ENCODE measurements around the gene DENND1A. TPM values are rescaled to one million over a fixed set of nuclear protein-coding genes. Genes with fewer than 3 reads are reported as not detected.

DENND1A gene
- total RNA-seq, 1 experiment from 2014 or later, result 23.5 TPM

DNA sequence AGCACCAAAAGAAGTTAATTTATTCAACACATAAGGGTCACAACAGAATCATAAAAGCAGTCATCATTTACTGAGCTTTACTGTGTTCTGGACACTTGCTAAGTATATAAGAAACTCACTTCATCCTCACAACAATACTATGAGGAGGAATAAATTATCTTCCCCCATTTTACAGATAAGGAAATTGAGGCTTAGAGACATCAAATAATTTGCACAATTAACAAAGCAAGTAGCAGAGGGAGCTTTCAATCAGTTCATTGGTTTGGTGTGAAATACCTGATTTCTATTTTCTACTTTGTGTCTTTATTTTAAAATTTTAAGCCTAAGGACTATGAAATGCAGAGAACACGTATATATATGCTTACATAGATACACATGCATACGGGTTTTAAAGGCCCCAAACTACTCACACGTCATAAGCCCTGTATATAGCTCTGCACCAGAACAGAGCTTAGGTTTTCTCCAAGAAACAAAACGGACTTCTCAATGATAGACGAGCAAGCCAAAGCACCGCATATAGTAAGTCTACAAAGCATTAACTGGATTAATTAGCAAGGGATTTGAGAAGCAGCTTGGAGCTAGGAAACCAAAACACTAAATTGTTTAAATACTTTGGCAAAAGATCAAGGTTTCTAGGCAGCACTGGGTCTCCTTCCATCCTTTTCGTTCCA lies 95.6 kb downstream of the DENND1A start:
- CTCF ChIA-PET, result interaction anchor here (0.6 to 3.0 kb wide), 5 partner anchors 9 to 435 kb away, joined by 3 to 19 read pairs (median 4); no protein-coding TSS in a partner anchor
- H3K36me3 Mint-ChIP-seq, result peaks cover 10% of the 10 kb centered on the region
- ATAC-seq, result no peak
- DNase-seq (ENCODE audit: low spot score), result no peak
- H3K27ac Mint-ChIP-seq, result no peak overlapping the region
- H3K9me3 Mint-ChIP-seq, result peaks cover 24% of the 10 kb centered on the region
- peaks cover 49% of the 10 kb centered on the region for H3K4me1 Mint-ChIP-seq
- POLR2A ChIA-PET, result interaction anchor here (1.1 to 2.1 kb wide), 2 partner anchors 10 to 15 kb away, joined by 4 to 6 read pairs; no protein-coding TSS in a partner anchor
- no peak overlapping the region for H3K4me3 Mint-ChIP-seq
- no peaks in the 10 kb centered on the region for H3K27me3 Mint-ChIP-seq (ENCODE audit: low read depth)
- TF ChIP-seq, protein P1, sequence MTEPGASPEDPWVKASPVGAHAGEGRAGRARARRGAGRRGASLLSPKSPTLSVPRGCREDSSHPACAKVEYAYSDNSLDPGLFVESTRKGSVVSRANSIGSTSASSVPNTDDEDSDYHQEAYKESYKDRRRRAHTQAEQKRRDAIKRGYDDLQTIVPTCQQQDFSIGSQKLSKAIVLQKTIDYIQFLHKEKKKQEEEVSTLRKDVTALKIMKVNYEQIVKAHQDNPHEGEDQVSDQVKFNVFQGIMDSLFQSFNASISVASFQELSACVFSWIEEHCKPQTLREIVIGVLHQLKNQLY (CRISPR knock-in tag; IDR thresholded peaks at IDR 0.05), result no peak
- no peak for TF ChIP-seq E2F5 (CRISPR knock-in tag; IDR thresholded peaks at IDR 0.05)
- TF ChIP-seq ZNF138 (CRISPR knock-in tag; conservative IDR thresholded peaks at IDR 0.05), result no peak
- TF ChIP-seq, protein P2, sequence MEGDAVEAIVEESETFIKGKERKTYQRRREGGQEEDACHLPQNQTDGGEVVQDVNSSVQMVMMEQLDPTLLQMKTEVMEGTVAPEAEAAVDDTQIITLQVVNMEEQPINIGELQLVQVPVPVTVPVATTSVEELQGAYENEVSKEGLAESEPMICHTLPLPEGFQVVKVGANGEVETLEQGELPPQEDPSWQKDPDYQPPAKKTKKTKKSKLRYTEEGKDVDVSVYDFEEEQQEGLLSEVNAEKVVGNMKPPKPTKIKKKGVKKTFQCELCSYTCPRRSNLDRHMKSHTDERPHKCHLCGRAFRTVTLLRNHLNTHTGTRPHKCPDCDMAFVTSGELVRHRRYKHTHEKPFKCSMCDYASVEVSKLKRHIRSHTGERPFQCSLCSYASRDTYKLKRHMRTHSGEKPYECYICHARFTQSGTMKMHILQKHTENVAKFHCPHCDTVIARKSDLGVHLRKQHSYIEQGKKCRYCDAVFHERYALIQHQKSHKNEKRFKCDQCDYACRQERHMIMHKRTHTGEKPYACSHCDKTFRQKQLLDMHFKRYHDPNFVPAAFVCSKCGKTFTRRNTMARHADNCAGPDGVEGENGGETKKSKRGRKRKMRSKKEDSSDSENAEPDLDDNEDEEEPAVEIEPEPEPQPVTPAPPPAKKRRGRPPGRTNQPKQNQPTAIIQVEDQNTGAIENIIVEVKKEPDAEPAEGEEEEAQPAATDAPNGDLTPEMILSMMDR (IDR thresholded peaks at IDR 0.05), result no peak
- TF ChIP-seq PRDM15 (CRISPR knock-in tag; IDR thresholded peaks at IDR 0.05), result no peak
- TF ChIP-seq E2F4 (CRISPR knock-in tag; IDR thresholded peaks at IDR 0.05; ENCODE audit: borderline replicate concordance, low read depth), result no peak
- TF ChIP-seq, protein P3, sequence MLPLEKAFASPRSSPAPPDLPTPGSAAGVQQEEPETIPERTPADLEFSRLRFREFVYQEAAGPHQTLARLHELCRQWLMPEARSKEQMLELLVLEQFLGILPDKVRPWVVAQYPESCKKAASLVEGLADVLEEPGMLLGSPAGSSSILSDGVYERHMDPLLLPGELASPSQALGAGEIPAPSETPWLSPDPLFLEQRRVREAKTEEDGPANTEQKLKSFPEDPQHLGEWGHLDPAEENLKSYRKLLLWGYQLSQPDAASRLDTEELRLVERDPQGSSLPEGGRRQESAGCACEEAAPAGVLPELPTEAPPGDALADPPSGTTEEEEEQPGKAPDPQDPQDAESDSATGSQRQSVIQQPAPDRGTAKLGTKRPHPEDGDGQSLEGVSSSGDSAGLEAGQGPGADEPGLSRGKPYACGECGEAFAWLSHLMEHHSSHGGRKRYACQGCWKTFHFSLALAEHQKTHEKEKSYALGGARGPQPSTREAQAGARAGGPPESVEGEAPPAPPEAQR (CRISPR knock-in tag; IDR thresholded peaks at IDR 0.05), result no peak
- no peak for TF ChIP-seq ATF6 (CRISPR knock-in tag; IDR thresholded peaks at IDR 0.05)
- TF ChIP-seq, protein P4, sequence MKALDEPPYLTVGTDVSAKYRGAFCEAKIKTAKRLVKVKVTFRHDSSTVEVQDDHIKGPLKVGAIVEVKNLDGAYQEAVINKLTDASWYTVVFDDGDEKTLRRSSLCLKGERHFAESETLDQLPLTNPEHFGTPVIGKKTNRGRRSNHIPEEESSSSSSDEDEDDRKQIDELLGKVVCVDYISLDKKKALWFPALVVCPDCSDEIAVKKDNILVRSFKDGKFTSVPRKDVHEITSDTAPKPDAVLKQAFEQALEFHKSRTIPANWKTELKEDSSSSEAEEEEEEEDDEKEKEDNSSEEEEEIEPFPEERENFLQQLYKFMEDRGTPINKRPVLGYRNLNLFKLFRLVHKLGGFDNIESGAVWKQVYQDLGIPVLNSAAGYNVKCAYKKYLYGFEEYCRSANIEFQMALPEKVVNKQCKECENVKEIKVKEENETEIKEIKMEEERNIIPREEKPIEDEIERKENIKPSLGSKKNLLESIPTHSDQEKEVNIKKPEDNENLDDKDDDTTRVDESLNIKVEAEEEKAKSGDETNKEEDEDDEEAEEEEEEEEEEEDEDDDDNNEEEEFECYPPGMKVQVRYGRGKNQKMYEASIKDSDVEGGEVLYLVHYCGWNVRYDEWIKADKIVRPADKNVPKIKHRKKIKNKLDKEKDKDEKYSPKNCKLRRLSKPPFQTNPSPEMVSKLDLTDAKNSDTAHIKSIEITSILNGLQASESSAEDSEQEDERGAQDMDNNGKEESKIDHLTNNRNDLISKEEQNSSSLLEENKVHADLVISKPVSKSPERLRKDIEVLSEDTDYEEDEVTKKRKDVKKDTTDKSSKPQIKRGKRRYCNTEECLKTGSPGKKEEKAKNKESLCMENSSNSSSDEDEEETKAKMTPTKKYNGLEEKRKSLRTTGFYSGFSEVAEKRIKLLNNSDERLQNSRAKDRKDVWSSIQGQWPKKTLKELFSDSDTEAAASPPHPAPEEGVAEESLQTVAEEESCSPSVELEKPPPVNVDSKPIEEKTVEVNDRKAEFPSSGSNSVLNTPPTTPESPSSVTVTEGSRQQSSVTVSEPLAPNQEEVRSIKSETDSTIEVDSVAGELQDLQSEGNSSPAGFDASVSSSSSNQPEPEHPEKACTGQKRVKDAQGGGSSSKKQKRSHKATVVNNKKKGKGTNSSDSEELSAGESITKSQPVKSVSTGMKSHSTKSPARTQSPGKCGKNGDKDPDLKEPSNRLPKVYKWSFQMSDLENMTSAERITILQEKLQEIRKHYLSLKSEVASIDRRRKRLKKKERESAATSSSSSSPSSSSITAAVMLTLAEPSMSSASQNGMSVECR (CRISPR knock-in tag; IDR thresholded peaks at IDR 0.05; ENCODE audit: borderline replicate concordance), result no peak
- no peak for TF ChIP-seq GTF2I (CRISPR knock-in tag; conservative IDR thresholded peaks at IDR 0.05)
- no peak for TF ChIP-seq PRRX2 (CRISPR knock-in tag; IDR thresholded peaks at IDR 0.05)
- TF ChIP-seq ZNF121 (CRISPR knock-in tag; IDR thresholded peaks at IDR 0.05), result no peak
- TF ChIP-seq ZMAT4 (CRISPR knock-in tag; IDR thresholded peaks at IDR 0.05), result no peak
- TF ChIP-seq, protein P5, sequence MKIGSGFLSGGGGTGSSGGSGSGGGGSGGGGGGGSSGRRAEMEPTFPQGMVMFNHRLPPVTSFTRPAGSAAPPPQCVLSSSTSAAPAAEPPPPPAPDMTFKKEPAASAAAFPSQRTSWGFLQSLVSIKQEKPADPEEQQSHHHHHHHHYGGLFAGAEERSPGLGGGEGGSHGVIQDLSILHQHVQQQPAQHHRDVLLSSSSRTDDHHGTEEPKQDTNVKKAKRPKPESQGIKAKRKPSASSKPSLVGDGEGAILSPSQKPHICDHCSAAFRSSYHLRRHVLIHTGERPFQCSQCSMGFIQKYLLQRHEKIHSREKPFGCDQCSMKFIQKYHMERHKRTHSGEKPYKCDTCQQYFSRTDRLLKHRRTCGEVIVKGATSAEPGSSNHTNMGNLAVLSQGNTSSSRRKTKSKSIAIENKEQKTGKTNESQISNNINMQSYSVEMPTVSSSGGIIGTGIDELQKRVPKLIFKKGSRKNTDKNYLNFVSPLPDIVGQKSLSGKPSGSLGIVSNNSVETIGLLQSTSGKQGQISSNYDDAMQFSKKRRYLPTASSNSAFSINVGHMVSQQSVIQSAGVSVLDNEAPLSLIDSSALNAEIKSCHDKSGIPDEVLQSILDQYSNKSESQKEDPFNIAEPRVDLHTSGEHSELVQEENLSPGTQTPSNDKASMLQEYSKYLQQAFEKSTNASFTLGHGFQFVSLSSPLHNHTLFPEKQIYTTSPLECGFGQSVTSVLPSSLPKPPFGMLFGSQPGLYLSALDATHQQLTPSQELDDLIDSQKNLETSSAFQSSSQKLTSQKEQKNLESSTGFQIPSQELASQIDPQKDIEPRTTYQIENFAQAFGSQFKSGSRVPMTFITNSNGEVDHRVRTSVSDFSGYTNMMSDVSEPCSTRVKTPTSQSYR (CRISPR knock-in tag; IDR thresholded peaks at IDR 0.05), result no peak
